ENCODE measurements around the gene CCNY. TPM values are rescaled to one million over a fixed set of nuclear protein-coding genes. Genes with fewer than 3 reads are reported as not detected.

CCNY gene
- total RNA-seq, 2 experiments from 2014 or later = 37.0 to 55.8 TPM

DNA sequence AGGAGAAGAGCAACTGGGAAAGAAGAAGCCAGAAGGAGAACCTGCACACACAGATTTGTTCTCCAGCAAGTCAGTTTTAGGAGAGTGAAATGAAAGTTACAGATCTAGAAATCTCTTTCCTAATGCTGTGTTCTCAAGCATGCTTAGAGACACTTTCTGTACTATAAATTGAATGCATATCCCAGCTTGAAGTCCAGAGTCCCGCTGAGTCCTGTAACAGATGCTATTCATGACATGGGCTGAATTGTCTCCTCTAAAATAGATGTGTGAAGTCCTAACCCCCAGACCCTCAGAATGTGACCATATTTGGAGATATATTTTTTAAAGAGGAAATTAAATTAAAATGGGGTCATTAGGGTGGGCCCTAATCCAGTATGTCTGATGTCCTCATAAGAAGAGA lies 222.0 kb downstream of the CCNY start:
- TF ChIP-seq EZH2phosphoT487 (IDR thresholded peaks at IDR 0.05; ENCODE audit: borderline replicate concordance, low read depth, low read length) = no peak
- TF ChIP-seq, protein P1, sequence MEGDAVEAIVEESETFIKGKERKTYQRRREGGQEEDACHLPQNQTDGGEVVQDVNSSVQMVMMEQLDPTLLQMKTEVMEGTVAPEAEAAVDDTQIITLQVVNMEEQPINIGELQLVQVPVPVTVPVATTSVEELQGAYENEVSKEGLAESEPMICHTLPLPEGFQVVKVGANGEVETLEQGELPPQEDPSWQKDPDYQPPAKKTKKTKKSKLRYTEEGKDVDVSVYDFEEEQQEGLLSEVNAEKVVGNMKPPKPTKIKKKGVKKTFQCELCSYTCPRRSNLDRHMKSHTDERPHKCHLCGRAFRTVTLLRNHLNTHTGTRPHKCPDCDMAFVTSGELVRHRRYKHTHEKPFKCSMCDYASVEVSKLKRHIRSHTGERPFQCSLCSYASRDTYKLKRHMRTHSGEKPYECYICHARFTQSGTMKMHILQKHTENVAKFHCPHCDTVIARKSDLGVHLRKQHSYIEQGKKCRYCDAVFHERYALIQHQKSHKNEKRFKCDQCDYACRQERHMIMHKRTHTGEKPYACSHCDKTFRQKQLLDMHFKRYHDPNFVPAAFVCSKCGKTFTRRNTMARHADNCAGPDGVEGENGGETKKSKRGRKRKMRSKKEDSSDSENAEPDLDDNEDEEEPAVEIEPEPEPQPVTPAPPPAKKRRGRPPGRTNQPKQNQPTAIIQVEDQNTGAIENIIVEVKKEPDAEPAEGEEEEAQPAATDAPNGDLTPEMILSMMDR (conservative IDR thresholded peaks at IDR 0.05; ENCODE audit: low read length) = no peak
- intact Hi-C loops (cut with micrococcal nuclease; ENCODE audit: unreplicated experiment) = no loop called here

DNA sequence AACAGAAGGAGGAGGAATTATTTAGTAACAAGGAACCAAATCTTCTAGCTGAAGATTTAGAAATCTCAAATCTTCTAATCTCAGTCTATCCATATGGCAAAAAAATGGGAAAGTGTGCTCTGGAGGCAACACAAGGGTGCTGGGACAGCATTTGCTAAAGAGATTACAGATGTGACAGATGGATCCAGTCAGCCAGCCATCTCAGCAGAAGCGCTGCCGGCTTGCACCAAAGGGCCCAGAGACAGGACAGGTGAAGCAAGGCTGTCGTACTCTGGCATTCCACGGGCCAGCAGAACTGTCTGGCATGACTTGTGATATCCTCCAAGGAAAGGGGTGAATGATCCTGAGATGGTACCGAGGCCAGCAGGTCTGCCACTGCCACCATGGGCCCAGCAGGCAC lies 223.1 kb downstream of the CCNY start:
- Histone ChIP-seq H3K9me2 (ENCODE audit: insufficient read depth, low read length) (no peaks in the 10 kb centered on the region), H3K79me2 (ENCODE audit: insufficient read depth, low read depth, low read length) (no peaks in the 10 kb centered on the region), H4K20me1 (ENCODE audit: insufficient read depth, low read length) (no peaks in the 10 kb centered on the region), H3K4me3 (ENCODE audit: low read depth, low read length, poor library complexity, severe bottlenecking) (no peak overlapping the region), H2AFZ (ENCODE audit: low read length) (no peak overlapping the region), H3K9me3 (ENCODE audit: low read length) (no peaks in the 10 kb centered on the region), H3K4me2 (ENCODE audit: low read length) (no peak overlapping the region), H3K4me1 (ENCODE audit: insufficient read depth, low read length, poor library complexity, severe bottlenecking) (peaks cover 21% of the 10 kb centered on the region), H3K36me3 (ENCODE audit: insufficient read depth, low read length) (no peaks in the 10 kb centered on the region), H3K27ac (ENCODE audit: low read depth, low read length, poor library complexity, severe bottlenecking) (no peak overlapping the region)
- TF ChIP-seq EZH2phosphoT487 (IDR thresholded peaks at IDR 0.05; ENCODE audit: borderline replicate concordance, low read depth, low read length) = no peak
- TF ChIP-seq, protein P1 (conservative IDR thresholded peaks at IDR 0.05; ENCODE audit: low read length) = no peak
- POLR2A ChIA-PET = interaction anchor here (1.9 kb wide), 1 partner anchor 180 kb away, joined by 4 read pairs; no protein-coding TSS in a partner anchor
- no peak for DNase-seq (ENCODE audit: low spot score)
- intact Hi-C loops (cut with micrococcal nuclease; ENCODE audit: unreplicated experiment) = no loop called here
- BruUV-seq (replicated peaks) = no TSS peak
- CTCF ChIA-PET (ENCODE audit: unreplicated experiment) = interaction anchor here (0.5 kb wide), 1 partner anchor 218 kb away, joined by 3 read pairs; no protein-coding TSS in a partner anchor

More for the DNA sequence above, 222.0 kb downstream of the CCNY start:
- ChIA-PET POLR2A (no interaction called here), CTCF (ENCODE audit: unreplicated experiment) (no interaction called here)
- BruUV-seq (replicated peaks) = no TSS peak
- no peak overlapping the region for H3K27ac ChIP-seq (ENCODE audit: low read depth, low read length, poor library complexity, severe bottlenecking)
- H3K4me2 ChIP-seq (ENCODE audit: low read length) = no peak overlapping the region
- H3K4me3 ChIP-seq (ENCODE audit: low read depth, low read length, poor library complexity, severe bottlenecking) = no peak overlapping the region
- no peaks in the 10 kb centered on the region for H4K20me1 ChIP-seq (ENCODE audit: insufficient read depth, low read length)
- H3K4me1 ChIP-seq (ENCODE audit: insufficient read depth, low read length, poor library complexity, severe bottlenecking) = peaks cover 22% of the 10 kb centered on the region
- H2AFZ ChIP-seq (ENCODE audit: low read length) = no peak overlapping the region
- H3K9me3 ChIP-seq (ENCODE audit: low read length) = no peaks in the 10 kb centered on the region
- H3K9me2 ChIP-seq (ENCODE audit: insufficient read depth, low read length) = no peaks in the 10 kb centered on the region
- no peaks in the 10 kb centered on the region; the same call in 1 of the 2 replicates for H3K36me3 ChIP-seq (ENCODE audit: insufficient read depth, low read length)
- no peak for DNase-seq (ENCODE audit: low spot score)
- H3K79me2 ChIP-seq (ENCODE audit: insufficient read depth, low read depth, low read length) = no peaks in the 10 kb centered on the region

DNA sequence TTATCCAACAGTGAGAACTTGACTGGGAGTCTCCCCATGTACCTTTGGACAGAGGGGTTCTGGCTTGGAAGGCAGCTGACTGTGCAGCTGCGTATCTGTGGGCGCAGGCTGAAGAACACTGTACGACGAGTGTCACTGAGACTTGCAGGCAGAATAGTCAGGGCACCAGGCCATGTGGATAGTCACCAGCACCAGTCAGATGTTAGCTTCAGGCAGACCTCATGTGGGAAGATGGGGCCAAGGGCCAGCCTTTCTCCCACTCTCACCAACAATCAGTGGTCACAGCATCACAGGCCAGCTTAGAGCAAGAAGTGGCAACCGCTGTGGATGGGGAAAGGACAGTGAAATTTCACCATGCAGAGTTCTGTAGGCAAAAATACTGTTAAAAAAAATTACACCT lies 225.4 kb downstream of the CCNY start:
- Histone ChIP-seq H3K4me2 (ENCODE audit: low read length) (no peak overlapping the region), H3K79me2 (ENCODE audit: insufficient read depth, low read depth, low read length) (no peaks in the 10 kb centered on the region), H3K9me2 (ENCODE audit: insufficient read depth, low read length) (no peaks in the 10 kb centered on the region), H3K9me3 (ENCODE audit: low read length) (no peaks in the 10 kb centered on the region), H3K27ac (ENCODE audit: low read depth, low read length, poor library complexity, severe bottlenecking) (no peak overlapping the region), H3K36me3 (ENCODE audit: insufficient read depth, low read length) (peaks cover 7% of the 10 kb centered on the region; the same call in 1 of the 2 replicates), H4K20me1 (ENCODE audit: insufficient read depth, low read length) (no peaks in the 10 kb centered on the region), H3K4me3 (ENCODE audit: low read depth, low read length, poor library complexity, severe bottlenecking) (no peak overlapping the region), H2AFZ (ENCODE audit: low read length) (no peak overlapping the region), H3K4me1 (ENCODE audit: insufficient read depth, low read length, poor library complexity, severe bottlenecking) (peaks cover 18% of the 10 kb centered on the region)
- DNase-seq (ENCODE audit: low spot score) = no peak
- BruUV-seq (replicated peaks) = no TSS peak
- CTCF ChIA-PET (ENCODE audit: unreplicated experiment) = interaction anchor here (0.6 kb wide), 1 partner anchor 38 kb away, joined by 3 read pairs; no protein-coding TSS in a partner anchor
- TF ChIP-seq EZH2phosphoT487 (IDR thresholded peaks at IDR 0.05; ENCODE audit: borderline replicate concordance, low read depth, low read length) = no peak
- TF ChIP-seq, protein P1 (conservative IDR thresholded peaks at IDR 0.05; ENCODE audit: low read length) = no peak
- POLR2A ChIA-PET = no interaction called here
- intact Hi-C loops (cut with micrococcal nuclease; ENCODE audit: unreplicated experiment) = loop anchor here (10.0 kb wide), 1 partner anchor 227 kb away; the partner anchor contains the start of gene CCNY

Measured in OCI-LY7 (cell line).